Panc1 (cell line): Measurements from ENCODE around the gene SF3A2. TPM values are rescaled to one million over a fixed set of nuclear protein-coding genes. Genes with fewer than 3 reads are reported as not detected.

ENCODE experiments used
- ATAC-seq: fragments of 200-7000 bp; cut with Tn5 transposase; 2 replicates; pipeline ENCODE4 v1.9.1; 2020; ENCODE audit warnings: mild to moderate bottlenecking, moderate library complexity
- BruUV-seq: library from RNA; stranded (reverse); fragments of 400-500 nt; replicated peaks from 2 replicates; lab custom pipeline; 2021; lab: Mats Ljungman, UMichigan
- CTCF ChIA-PET: fragments of 300-600 bp; sonication (Branson Sonifier 250); formaldehyde crosslinking; loops from one replicate; lab custom pipeline; 2022; ENCODE audit warnings: antibody characterized with exemption; lab: Charles Lee
- POLR2A ChIA-PET: fragments of 300-600 bp; sonication (Branson Sonifier 250); formaldehyde crosslinking; loops from one replicate; lab custom pipeline; 2022; ENCODE audit warnings: antibody characterized with exemption; lab: Charles Lee
- DNase-seq: peaks from one replicate; pipeline ENCODE4 v3.0.0-alpha.2; 2010; ENCODE audit warnings: low read depth, low spot score
- H3K27ac ChIP-seq: 2 replicates; pipeline ENCODE4 v1.5.1; 2011; ENCODE audit warnings: mild to moderate bottlenecking, low read length, inconsistent platforms
- H3K27me3 ChIP-seq: fragments of 200-500 bp; sonication (Bioruptor generic); 2 replicates; pipeline ENCODE4 v1.6.0; 2014; ENCODE audit warnings: low read length, inconsistent platforms; ENCODE audit not compliant: control insufficient read depth, insufficient read depth
- H3K36me3 ChIP-seq: fragments of 200-500 bp; sonication (Bioruptor generic); 2 replicates; pipeline ENCODE4 v1.5.1; 2014; ENCODE audit warnings: inconsistent platforms, mild to moderate bottlenecking, low read length, moderate library complexity; ENCODE audit not compliant: control insufficient read depth, insufficient read depth
- H3K4me1 ChIP-seq: 2 replicates; pipeline ENCODE4 v1.5.1; 2011; ENCODE audit warnings: inconsistent platforms, mild to moderate bottlenecking, low read length, moderate library complexity; ENCODE audit not compliant: control insufficient read depth, insufficient read depth
- H3K4me3 ChIP-seq, 2 experiments: 2 replicates each; pipeline ENCODE4 v1.5.1; 2011 to 2012; ENCODE audit warnings: low read depth in 2 of 2, low read length in 2 of 2, mild to moderate bottlenecking in 2 of 2, inconsistent platforms in 1 of 2, moderate library complexity in 1 of 2
- H3K9me3 ChIP-seq: fragments of 200-500 bp; sonication (Bioruptor generic); 2 replicates; pipeline ENCODE4 v1.5.1; 2014; ENCODE audit warnings: low read depth, mild to moderate bottlenecking, inconsistent platforms, low read length, moderate library complexity; ENCODE audit not compliant: control insufficient read depth, insufficient read depth
- CTCF ChIP-seq: fragments of 450-650 bp; IDR thresholded peaks from 2 replicates; pipeline ENCODE4 v1.5.1; 2017; ENCODE audit warnings: mild to moderate bottlenecking
- POLR2AphosphoS5 ChIP-seq: IDR thresholded peaks from 2 replicates; pipeline ENCODE4 v1.6.1; 2012; ENCODE audit warnings: mild to moderate bottlenecking, low read depth, low read length, moderate library complexity
- REST ChIP-seq, 2 experiments: IDR thresholded peaks; 2 replicates each; pipeline ENCODE4 v1.6.1; 2011 to 2012; ENCODE audit warnings: low read depth in 2 of 2, control low read depth in 1 of 2, low read length in 1 of 2, mild to moderate bottlenecking in 1 of 2, moderate library complexity in 1 of 2; ENCODE audit not compliant: insufficient read depth in 1 of 2
- SIN3A ChIP-seq: IDR thresholded peaks from 2 replicates; pipeline ENCODE4 v1.6.1; 2012; ENCODE audit warnings: low read depth, mild to moderate bottlenecking, low read length, moderate library complexity, borderline replicate concordance; ENCODE audit not compliant: insufficient read depth
- TCF7L2 ChIP-seq: IDR thresholded peaks from 2 replicates; pipeline ENCODE4 v1.6.1; 2011; ENCODE audit warnings: mild to moderate bottlenecking, low read depth, low read length, inconsistent platforms
- in situ Hi-C: cut with HindIII; loops from 2 replicates; pipeline ENCODE4 v1.10.0; 2016; ENCODE audit warnings: low sequenced_read_pairs, low pct_unique_long_range_greater_than_20kb
- intact Hi-C: fragments of 100-400 bp; cut with micrococcal nuclease; formaldehyde crosslinking; loops from one replicate; pipeline ENCODE4 v1.10.0; 2022; ENCODE audit not compliant: unreplicated experiment
- total RNA-seq: library from RNA; stranded (reverse); gene quantifications from one replicate; pipeline ENCODE4 v1.2.1, GENCODE V29; 2021; ENCODE audit not compliant: unreplicated experiment

Gene SF3A2
- total RNA-seq, 1 experiment from 2014 or later, result 103 TPM

GRCh38 chr19:2287585-2288337 is 51.1 kb downstream of the SF3A2 start:
- H3K36me3 ChIP-seq, result no peaks in the 10 kb centered on the region

GRCh38 chr19:2288338-2288817 is 51.8 kb downstream of the SF3A2 start:
- POLR2A ChIA-PET, result no interaction called here
- CTCF ChIA-PET, result no interaction called here
- no peak for TF ChIP-seq REST (IDR thresholded peaks at IDR 0.05; ENCODE audit: insufficient read depth in 1 of 2, low read depth in 2 of 2, low read length in 1 of 2)
- no peak for TF ChIP-seq SIN3A
- no peak for TF ChIP-seq TCF7L2
- TF ChIP-seq CTCF, result no peak
- no peak for TF ChIP-seq POLR2AphosphoS5
- no peak overlapping the region for H3K4me3 ChIP-seq
- no peaks in the 10 kb centered on the region for H3K4me1 ChIP-seq
- no peaks in the 10 kb centered on the region for H3K9me3 ChIP-seq
- in situ Hi-C loops, result no loop called here
- no TSS peak for BruUV-seq
- DNase-seq, result no peak
- no peak for ATAC-seq
- no peaks in the 10 kb centered on the region for H3K36me3 ChIP-seq
- no peaks in the 10 kb centered on the region for H3K27me3 ChIP-seq
- no peak overlapping the region for H3K27ac ChIP-seq
- intact Hi-C loops, result no loop called here

More at GRCh38 chr19:2287585-2288337, 51.1 kb downstream of the SF3A2 start:
- Histone ChIP-seq H3K4me3 (no peak overlapping the region), H3K4me1 (no peaks in the 10 kb centered on the region), H3K9me3 (no peaks in the 10 kb centered on the region), H3K27ac (no peak overlapping the region), H3K27me3 (no peaks in the 10 kb centered on the region)
- no peak for ATAC-seq
- BruUV-seq, result no TSS peak
- in situ Hi-C loops, result no loop called here
- ChIA-PET CTCF (no interaction called here), POLR2A (interaction anchor here (0.6 kb wide), 1 partner anchor 138 kb away, joined by 4 read pairs; no protein-coding TSS in a partner anchor)
- TF ChIP-seq SIN3A (no peak), POLR2AphosphoS5 (no peak), REST (IDR thresholded peaks at IDR 0.05; ENCODE audit: insufficient read depth in 1 of 2, low read depth in 2 of 2, low read length in 1 of 2) (no peak), TCF7L2 (no peak), CTCF (no peak)
- intact Hi-C loops, result no loop called here
- no peak for DNase-seq
